ENCODE results near the gene MYH11.
"Not testable (repeated sequence)": the region's sequence is repeated elsewhere in the genome, so short reads cannot be mapped to it uniquely, and the experiment has no call there.

Gene MYH11

GRCh38 chr16:15864939-15865338, 8.1 kb upstream of the MYH11 start:
- no peak overlapping the region for H3K9ac ChIP-seq

GRCh38 chr16:15861996-15862395, 5.2 kb upstream of the MYH11 start:
- peaks cover 8% of the 10 kb centered on the region for H4K20me1 ChIP-seq

More at GRCh38 chr16:15864939-15865338, 8.1 kb upstream of the MYH11 start:
- no peaks in the 10 kb centered on the region for H3K9me3 ChIP-seq
- no peak overlapping the region for H3K27ac ChIP-seq
- H4K20me1 ChIP-seq, result 0 out of 2 replicates have a peak, but pooled peaks cover 4% of the 10 kb centered on the region
- no peak overlapping the region for H3K4me3 ChIP-seq
- peaks cover 7% of the 10 kb centered on the region; the same call in 1 of the 2 replicates for H3K27me3 ChIP-seq
- H3K36me3 ChIP-seq, result peaks cover 48% of the 10 kb centered on the region
- no peak for TF ChIP-seq Cebpa-rat (IDR thresholded peaks at IDR 0.05)
- no peak overlapping the region for H3K4me2 ChIP-seq
- no peaks in the 10 kb centered on the region for H3K4me1 ChIP-seq

GRCh38 chr16:15858921-15859668, 2.3 kb upstream of the MYH11 start:
- H3K9me3 ChIP-seq, result no peaks in the 10 kb centered on the region
- no peak overlapping the region for H3K27ac ChIP-seq
- H3K4me1 ChIP-seq, result peaks cover 35% of the 10 kb centered on the region
- H3K4me2 ChIP-seq, result no peak overlapping the region
- H3K27me3 ChIP-seq, result peaks cover 60% of the 10 kb centered on the region
- H3K9ac ChIP-seq, result no peak overlapping the region
- H3K4me3 ChIP-seq, result no peak overlapping the region
- peaks cover 21% of the 10 kb centered on the region for H4K20me1 ChIP-seq
- H3K36me3 ChIP-seq, result no peaks in the 10 kb centered on the region
- no peak for TF ChIP-seq Cebpa-rat (IDR thresholded peaks at IDR 0.05)

More at GRCh38 chr16:15861996-15862395, 5.2 kb upstream of the MYH11 start:
- Histone ChIP-seq H3K4me3 (no peak overlapping the region), H3K27me3 (peaks cover 37% of the 10 kb centered on the region), H3K4me1 (peaks cover 14% of the 10 kb centered on the region), H3K36me3 (peaks cover 22% of the 10 kb centered on the region), H3K27ac (no peak overlapping the region), H3K9me3 (no peaks in the 10 kb centered on the region), H3K4me2 (no peak overlapping the region), H3K9ac (no peak overlapping the region)
- TF ChIP-seq Cebpa-rat (IDR thresholded peaks at IDR 0.05), result no peak

GRCh38 chr16:15857724-15858560, 1.1 kb upstream of the MYH11 start:
- Histone ChIP-seq H3K4me2 (peak overlapping the region; percentile 95), H3K9ac (no peak overlapping the region), H3K4me1 (peaks cover 35% of the 10 kb centered on the region), H3K4me3 (peak overlapping the region; percentile 62; the same call in 1 of the 2 replicates), H3K36me3 (no peaks in the 10 kb centered on the region), H3K27me3 (peaks cover 60% of the 10 kb centered on the region), H3K27ac (no peak overlapping the region), H4K20me1 (peaks cover 21% of the 10 kb centered on the region), H3K9me3 (no peaks in the 10 kb centered on the region)
- no peak for TF ChIP-seq Cebpa-rat (IDR thresholded peaks at IDR 0.05)

- Histone ChIP-seq H3K27ac (no peak overlapping the region), H3K9ac (no peak overlapping the region), H4K20me1 (peaks cover 21% of the 10 kb centered on the region), H3K4me3 (no peak overlapping the region), H3K27me3 (peaks cover 60% of the 10 kb centered on the region), H3K4me1 (peaks cover 35% of the 10 kb centered on the region), H3K4me2 (peak overlapping the region; percentile 95), H3K36me3 (no peaks in the 10 kb centered on the region), H3K9me3 (no peaks in the 10 kb centered on the region)
- no peak for TF ChIP-seq Cebpa-rat (IDR thresholded peaks at IDR 0.05)
These were observed 646 bp downstream of the MYH11 start for GRCh38 chr16:15856182-15856581.

GRCh38 chr16:15855704-15856003, 1.2 kb downstream of the MYH11 start:
- H3K4me2 ChIP-seq, result peak overlapping the region; percentile 55
- H3K4me3 ChIP-seq, result no peak overlapping the region

GRCh38 chr16:15854906-15855703, 1.7 kb downstream of the MYH11 start:
- Histone ChIP-seq H4K20me1 (peaks cover 21% of the 10 kb centered on the region), H3K9me3 (no peaks in the 10 kb centered on the region), H3K4me1 (peaks cover 35% of the 10 kb centered on the region), H3K4me3 (no peak overlapping the region), H3K9ac (no peak overlapping the region), H3K27me3 (peaks cover 54% of the 10 kb centered on the region), H3K36me3 (no peaks in the 10 kb centered on the region), H3K27ac (no peak overlapping the region), H3K4me2 (peak overlapping the region; percentile 55)
- no peak for TF ChIP-seq Cebpa-rat (IDR thresholded peaks at IDR 0.05)

More at GRCh38 chr16:15855704-15856003, 1.2 kb downstream of the MYH11 start:
- Histone ChIP-seq H3K27ac (no peak overlapping the region), H3K9me3 (no peaks in the 10 kb centered on the region), H3K4me1 (peaks cover 35% of the 10 kb centered on the region), H3K27me3 (peaks cover 60% of the 10 kb centered on the region), H3K9ac (no peak overlapping the region), H3K36me3 (no peaks in the 10 kb centered on the region), H4K20me1 (peaks cover 21% of the 10 kb centered on the region)
- no peak for TF ChIP-seq Cebpa-rat (IDR thresholded peaks at IDR 0.05)

- H3K27ac ChIP-seq, result no peak overlapping the region
- no peaks in the 10 kb centered on the region for H3K9me3 ChIP-seq
- H3K27me3 ChIP-seq, result peaks cover 44% of the 10 kb centered on the region
- TF ChIP-seq Cebpa-rat (IDR thresholded peaks at IDR 0.05), result no peak
- H3K4me1 ChIP-seq, result peaks cover 35% of the 10 kb centered on the region
- H3K36me3 ChIP-seq, result no peaks in the 10 kb centered on the region
- peaks cover 21% of the 10 kb centered on the region for H4K20me1 ChIP-seq
- H3K4me2 ChIP-seq, result no peak overlapping the region
- H3K9ac ChIP-seq, result no peak overlapping the region
- H3K4me3 ChIP-seq, result no peak overlapping the region
These were observed 2.8 kb downstream of the MYH11 start for GRCh38 chr16:15854061-15854460.

GRCh38 chr16:15853021-15853420, 3.8 kb downstream of the MYH11 start:
- H3K27me3 ChIP-seq, result peaks cover 33% of the 10 kb centered on the region
- H3K27ac ChIP-seq, result no peak overlapping the region
- H3K4me1 ChIP-seq, result peaks cover 32% of the 10 kb centered on the region
- no peak overlapping the region for H3K4me3 ChIP-seq
- no peaks in the 10 kb centered on the region for H3K9me3 ChIP-seq
- no peak overlapping the region for H3K9ac ChIP-seq
- no peaks in the 10 kb centered on the region for H3K36me3 ChIP-seq
- peaks cover 21% of the 10 kb centered on the region for H4K20me1 ChIP-seq
- no peak overlapping the region for H3K4me2 ChIP-seq
- no peak for TF ChIP-seq Cebpa-rat (IDR thresholded peaks at IDR 0.05)

GRCh38 chr16:15850555-15850954, 6.3 kb downstream of the MYH11 start:
- not testable (repeated sequence) for H4K20me1 ChIP-seq, H3K27me3 ChIP-seq, H3K36me3 ChIP-seq, H3K27ac ChIP-seq, H3K9ac ChIP-seq, H3K4me3 ChIP-seq, H3K4me2 ChIP-seq, H3K4me1 ChIP-seq, H3K9me3 ChIP-seq

Measured in BLaER1 (cell line).